Measurements from ENCODE around the gene CERK. TPM values are rescaled to one million over a fixed set of nuclear protein-coding genes. Genes with fewer than 3 reads are reported as not detected.

The CERK gene
- total and polyA plus RNA-seq, 4 donors = 7.9 to 24.3 (median 10.2) TPM

DNA sequence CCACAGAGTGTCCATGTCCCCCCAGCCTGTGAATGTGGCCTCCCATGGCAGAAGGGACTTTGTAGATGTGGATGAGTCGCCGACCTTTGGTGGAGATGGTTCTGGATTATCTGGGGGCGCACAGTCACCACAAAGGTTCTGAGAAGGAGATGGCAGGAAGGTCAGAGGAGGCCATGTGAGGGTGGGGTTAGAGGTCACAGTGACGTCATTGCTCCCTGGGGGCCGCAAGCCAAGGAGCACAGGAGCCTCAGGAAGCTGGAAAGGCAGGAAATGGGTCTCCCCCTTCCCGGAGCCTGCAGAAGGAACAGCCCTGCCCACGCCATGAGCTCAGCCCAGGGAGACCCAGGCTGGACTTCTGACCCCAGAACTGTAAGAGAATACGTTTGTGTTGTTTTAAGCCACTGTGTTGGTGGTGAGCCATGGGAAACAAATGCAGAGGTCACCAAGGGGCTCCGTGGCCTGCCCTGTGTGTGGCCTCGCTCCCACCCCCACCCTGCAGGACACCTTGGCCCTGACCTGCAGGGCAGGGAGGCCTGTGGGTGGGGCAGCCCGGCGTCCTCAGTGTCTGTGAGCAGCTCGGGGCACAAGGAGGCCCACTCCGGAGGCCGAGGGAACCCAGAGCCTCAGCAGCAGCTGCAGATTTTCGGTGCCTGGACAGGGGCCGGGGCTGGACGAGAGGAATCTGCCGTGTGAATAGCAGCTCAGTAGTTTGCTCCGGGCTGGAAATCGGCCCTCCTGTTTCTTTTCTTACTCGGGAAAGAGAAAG is 85.8 kb downstream of the CERK start:
- Histone ChIP-seq H3K9me3 (ENCODE audit: control insufficient read depth in 4 of 4, low read length in 3 of 4) (no peaks in the 10 kb centered on the region), H3K4me3 (ENCODE audit: low read depth in 1 of 3, low read length in 3 of 3) (peak overlapping the region; percentile 8 to 57 (median 18)), H3K27ac (ENCODE audit: low read depth in 1 of 2, low read length in 2 of 2) (peak overlapping the region; percentile 77 to 92), H3K36me3 (ENCODE audit: control insufficient read depth in 4 of 4, insufficient read depth in 3 of 4, low read depth in 1 of 4, low read length in 3 of 4) (no peaks in the 10 kb centered on the region), H3K27me3 (ENCODE audit: control insufficient read depth in 4 of 4, insufficient read depth in 4 of 4, low read length in 3 of 4) (no peaks in the 10 kb centered on the region), H3K4me1 (ENCODE audit: control insufficient read depth in 4 of 4, insufficient read depth in 4 of 4, low read length in 3 of 4) (peaks cover 25 to 75% (median 50%) of the 10 kb centered on the region in 4 donors), H3K9ac (ENCODE audit: low read depth in 1 of 2, low read length in 2 of 2) (no peak overlapping the region)
- 37% methylated on average over 22 of the region's 22 CpGs for WGBS
- DNase-seq (ENCODE audit: low spot score) = peak; percentile 52
- TF ChIP-seq GABPA (IDR thresholded peaks at IDR 0.05 in 1 of 2, conservative IDR thresholded peaks at IDR 0.05 in 1 of 2) (peak in 1 of 2 donors; percentile 52), ATF3 (IDR thresholded peaks at IDR 0.05) (no peak), REST (IDR thresholded peaks at IDR 0.05) (peak; percentile 62), MAX (IDR thresholded peaks at IDR 0.05) (peak; percentile 85), RXRA (IDR thresholded peaks at IDR 0.05) (peak; percentile 92 to 95), RAD21 (IDR thresholded peaks at IDR 0.05) (peak; percentile 31 to 67), HNF4G (IDR thresholded peaks at IDR 0.05) (peak; percentile 78), SP1 (IDR thresholded peaks at IDR 0.05) (peak; percentile 90), YY1 (IDR thresholded peaks at IDR 0.05) (peak; percentile 55), FOXA1 (IDR thresholded peaks at IDR 0.05) (peak; percentile 72), NR2F2 (IDR thresholded peaks at IDR 0.05) (peak; percentile 91), JUND (IDR thresholded peaks at IDR 0.05) (peak; percentile 63 to 81), HNF4A (conservative IDR thresholded peaks at IDR 0.05) (peak; percentile 90), FOXA2 (IDR thresholded peaks at IDR 0.05) (peak; percentile 56), EGR1 (IDR thresholded peaks at IDR 0.05; ENCODE audit: low read depth in 2 of 2) (peak; percentile 56 to 73), TAF1 (conservative IDR thresholded peaks at IDR 0.05) (no peak)
- TF ChIP-seq, protein P1, sequence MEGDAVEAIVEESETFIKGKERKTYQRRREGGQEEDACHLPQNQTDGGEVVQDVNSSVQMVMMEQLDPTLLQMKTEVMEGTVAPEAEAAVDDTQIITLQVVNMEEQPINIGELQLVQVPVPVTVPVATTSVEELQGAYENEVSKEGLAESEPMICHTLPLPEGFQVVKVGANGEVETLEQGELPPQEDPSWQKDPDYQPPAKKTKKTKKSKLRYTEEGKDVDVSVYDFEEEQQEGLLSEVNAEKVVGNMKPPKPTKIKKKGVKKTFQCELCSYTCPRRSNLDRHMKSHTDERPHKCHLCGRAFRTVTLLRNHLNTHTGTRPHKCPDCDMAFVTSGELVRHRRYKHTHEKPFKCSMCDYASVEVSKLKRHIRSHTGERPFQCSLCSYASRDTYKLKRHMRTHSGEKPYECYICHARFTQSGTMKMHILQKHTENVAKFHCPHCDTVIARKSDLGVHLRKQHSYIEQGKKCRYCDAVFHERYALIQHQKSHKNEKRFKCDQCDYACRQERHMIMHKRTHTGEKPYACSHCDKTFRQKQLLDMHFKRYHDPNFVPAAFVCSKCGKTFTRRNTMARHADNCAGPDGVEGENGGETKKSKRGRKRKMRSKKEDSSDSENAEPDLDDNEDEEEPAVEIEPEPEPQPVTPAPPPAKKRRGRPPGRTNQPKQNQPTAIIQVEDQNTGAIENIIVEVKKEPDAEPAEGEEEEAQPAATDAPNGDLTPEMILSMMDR (IDR thresholded peaks at IDR 0.05; ENCODE audit: low read depth, low read length, missing input control) = no peak
- TF ChIP-seq, protein P2, sequence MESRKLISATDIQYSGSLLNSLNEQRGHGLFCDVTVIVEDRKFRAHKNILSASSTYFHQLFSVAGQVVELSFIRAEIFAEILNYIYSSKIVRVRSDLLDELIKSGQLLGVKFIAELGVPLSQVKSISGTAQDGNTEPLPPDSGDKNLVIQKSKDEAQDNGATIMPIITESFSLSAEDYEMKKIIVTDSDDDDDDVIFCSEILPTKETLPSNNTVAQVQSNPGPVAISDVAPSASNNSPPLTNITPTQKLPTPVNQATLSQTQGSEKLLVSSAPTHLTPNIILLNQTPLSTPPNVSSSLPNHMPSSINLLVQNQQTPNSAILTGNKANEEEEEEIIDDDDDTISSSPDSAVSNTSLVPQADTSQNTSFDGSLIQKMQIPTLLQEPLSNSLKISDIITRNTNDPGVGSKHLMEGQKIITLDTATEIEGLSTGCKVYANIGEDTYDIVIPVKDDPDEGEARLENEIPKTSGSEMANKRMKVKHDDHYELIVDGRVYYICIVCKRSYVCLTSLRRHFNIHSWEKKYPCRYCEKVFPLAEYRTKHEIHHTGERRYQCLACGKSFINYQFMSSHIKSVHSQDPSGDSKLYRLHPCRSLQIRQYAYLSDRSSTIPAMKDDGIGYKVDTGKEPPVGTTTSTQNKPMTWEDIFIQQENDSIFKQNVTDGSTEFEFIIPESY (IDR thresholded peaks at IDR 0.05) = no peak
